CD14-positive monocyte (primary cell): ENCODE measurements around the gene DPPA4. TPM values are rescaled to one million over a fixed set of nuclear protein-coding genes. Genes with fewer than 3 reads are reported as not detected.

Experiments
- DNase-seq, 3 donors: peaks; one replicate each; pipeline ENCODE4 v3.0.0-alpha.2; 2011 to 2022
- H2AFZ ChIP-seq: 2 replicates; pipeline ENCODE4 v1.6.0; 2012; ENCODE audit warnings: mild to moderate bottlenecking, low read depth, low read length, inconsistent platforms; ENCODE audit not compliant: insufficient read depth, poor library complexity, severe bottlenecking
- H3K27ac ChIP-seq, 2 donors: 1 replicate in 1 of 2; 2 replicates in 1 of 2; pipeline ENCODE4 v1.5.1; 2012 to 2013; ENCODE audit warnings: low read length in 2 of 2, control low read depth in 1 of 2, inconsistent platforms in 1 of 2, low read depth in 1 of 2, mild to moderate bottlenecking in 1 of 2
- H3K27me3 ChIP-seq, 2 donors: one replicate each; pipeline versions ENCODE4 v1.6.0 to v1.6.1; 2011 to 2013; ENCODE audit warnings: low read length in 2 of 2; ENCODE audit not compliant: control insufficient read depth in 2 of 2, insufficient read depth in 2 of 2
- H3K36me3 ChIP-seq, 2 donors: replicated peaks in 1 of 2; 1 replicate in 1 of 2; 2 replicates in 1 of 2; pipeline versions ENCODE4 v1.5.1 to v1.6.1; 2012 to 2013; ENCODE audit warnings: low read length in 2 of 2, control low read depth in 1 of 2, inconsistent platforms in 1 of 2, mild to moderate bottlenecking in 1 of 2; ENCODE audit not compliant: insufficient read depth in 2 of 2, control insufficient read depth in 1 of 2
- H3K4me1 ChIP-seq, 2 donors: 1 replicate in 1 of 2; 2 replicates in 1 of 2; pipeline versions ENCODE4 v1.5.1 to v1.6.1; 2012 to 2013; ENCODE audit warnings: low read length in 2 of 2, control low read depth in 1 of 2, inconsistent platforms in 1 of 2, mild to moderate bottlenecking in 1 of 2, moderate library complexity in 1 of 2; ENCODE audit not compliant: insufficient read depth in 2 of 2, control insufficient read depth in 1 of 2
- H3K4me2 ChIP-seq: replicated peaks from 2 replicates; pipeline ENCODE3; 2012; ENCODE audit warnings: low read length, moderate library complexity, mild to moderate bottlenecking; ENCODE audit not compliant: poor library complexity, severe bottlenecking; ENCODE audit errors: extremely low read depth
- H3K4me3 ChIP-seq, 3 experiments: fragments of 200-600 bp in 1 of 3; sonication (generic) in 1 of 3; replicated peaks in 1 of 3; 1 replicate in 2 of 3; 2 replicates in 1 of 3; pipeline ENCODE4 v1.5.1; 2011 to 2013; ENCODE audit warnings: low read length in 3 of 3, mild to moderate bottlenecking in 3 of 3, control low read depth in 2 of 3, low read depth in 2 of 3, inconsistent platforms in 1 of 3, moderate library complexity in 1 of 3
- H3K79me2 ChIP-seq: 2 replicates; pipeline ENCODE4 v1.6.0; 2012; ENCODE audit warnings: mild to moderate bottlenecking, control low read depth, inconsistent platforms, low read length, moderate library complexity; ENCODE audit not compliant: insufficient read depth
- H3K9ac ChIP-seq: 2 replicates; pipeline ENCODE4 v1.6.0; 2017; ENCODE audit warnings: low read length, mild to moderate bottlenecking; ENCODE audit not compliant: insufficient read depth, poor library complexity, severe bottlenecking
- H3K9me3 ChIP-seq, 2 donors: replicated peaks in 1 of 2; 1 replicate in 1 of 2; 2 replicates in 1 of 2; pipeline versions ENCODE4 v1.5.1 to v1.6.1; 2012 to 2013; ENCODE audit warnings: low read length in 2 of 2, control low read depth in 1 of 2; ENCODE audit not compliant: control insufficient read depth in 1 of 2, insufficient read depth in 1 of 2
- H4K20me1 ChIP-seq: 2 replicates; pipeline ENCODE4 v1.6.0; 2012; ENCODE audit warnings: mild to moderate bottlenecking, low read length, control low read depth, moderate library complexity; ENCODE audit not compliant: insufficient read depth
- H3K27ac Mint-ChIP-seq, 7 donors: one replicate each; pipeline ENCODE4 v1.8.0; 2020; ENCODE audit warnings: mild to moderate bottlenecking in 7 of 7, mixed read lengths in 7 of 7, moderate library complexity in 6 of 7, inconsistent platforms in 2 of 7
- H3K27me3 Mint-ChIP-seq, 3 donors: one replicate each; pipeline ENCODE4 v1.8.0; 2021 to 2022; ENCODE audit warnings: low read depth in 3 of 3, mild to moderate bottlenecking in 3 of 3, mixed read lengths in 3 of 3, moderate library complexity in 3 of 3, inconsistent platforms in 1 of 3
- H3K36me3 Mint-ChIP-seq, 2 donors: one replicate each; pipeline ENCODE4 v1.8.0; 2020; ENCODE audit warnings: mixed read lengths in 2 of 2, inconsistent platforms in 1 of 2, mild to moderate bottlenecking in 1 of 2
- H3K4me1 Mint-ChIP-seq: one replicate; pipeline ENCODE4 v1.8.0; 2020; ENCODE audit warnings: mild to moderate bottlenecking, mixed read lengths
- H3K4me3 Mint-ChIP-seq, 2 donors: one replicate each; pipeline ENCODE4 v1.8.0; 2020; ENCODE audit warnings: mild to moderate bottlenecking in 2 of 2, mixed read lengths in 2 of 2, moderate library complexity in 1 of 2
- H3K9me3 Mint-ChIP-seq, 7 donors: one replicate each; pipeline ENCODE4 v1.8.0; 2020 to 2022; ENCODE audit warnings: mixed read lengths in 7 of 7, mild to moderate bottlenecking in 6 of 7, moderate library complexity in 6 of 7, inconsistent platforms in 2 of 7
- WGBS: methylation state at CpG from one replicate; pipeline ENCODE4 v1.1.5; 2013; ENCODE audit warnings: missing lambda C conversion rate; ENCODE audit not compliant: insufficient coverage; 5-methylcytosine and 5-hydroxymethylcytosine counted together
- intact Hi-C, 2 donors: fragments of 100-400 bp; cut with micrococcal nuclease; formaldehyde crosslinking; loops; one replicate each; pipeline versions ENCODE4 v1.15.0 to v1.15.1; 2023
- polyA plus RNA-seq, 3 donors: library from polyadenylated mRNA; depleted of rRNA in 1 of 3; unstranded in 2 of 3; stranded (reverse) in 1 of 3; fragments of 300-500 nt in 2 of 3; fragments of >200 nt in 1 of 3; fragmentation: Illumina TruSeq in 2 of 3; gene quantifications; 1 replicate in 2 of 3; 2 replicates in 1 of 3; pipeline ENCODE4 v1.2.3, GENCODE V29; 2012 to 2021
- TF ChIP-seq, protein P1 (sequence below): fragments of 200-600 bp; IDR thresholded peaks from one replicate; pipeline ENCODE4 v1.8.0; 2022; ENCODE audit warnings: antibody characterized with exemption, mild to moderate bottlenecking

The DPPA4 gene
- polyA plus RNA-seq, 3 donors: 0.07 TPM; not detected in 2

DNA sequence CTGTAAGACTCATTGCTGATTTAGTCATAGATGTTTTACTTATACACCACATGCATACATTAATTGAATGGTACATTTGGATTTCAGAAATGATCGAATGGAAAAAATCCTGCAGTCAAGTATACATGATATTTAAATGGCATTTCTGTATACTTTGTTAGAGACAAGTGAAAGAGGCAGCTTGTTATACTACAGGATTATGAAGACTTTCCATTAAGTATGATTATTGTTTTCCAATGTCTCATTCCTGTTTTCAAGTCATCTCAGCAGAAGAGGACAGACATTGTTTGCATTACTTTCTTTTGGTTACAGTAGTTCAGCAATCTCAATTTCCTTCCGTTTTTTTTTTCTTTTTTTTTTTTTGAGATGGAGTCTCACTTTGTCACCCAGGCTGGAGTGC, 36.6 kb upstream of the DPPA4 start:
- Histone ChIP-seq H3K4me1 (no peaks in the 10 kb centered on the region), H3K9ac (no peak overlapping the region), H3K27ac (no peak overlapping the region), H3K4me2 (no peak overlapping the region), H4K20me1 (no peaks in the 10 kb centered on the region), H3K27me3 (no peaks in the 10 kb centered on the region), H3K9me3 (no peaks in the 10 kb centered on the region), H3K36me3 (no peaks in the 10 kb centered on the region), H3K4me3 (no peak overlapping the region), H3K79me2 (no peaks in the 10 kb centered on the region), H2AFZ (no peak overlapping the region)
- WGBS: no CpG with 5 or more reads among the region's 2 CpGs
- no peaks in the 10 kb centered on the region for H3K36me3 Mint-ChIP-seq
- peaks cover 0 to 1% (median 0%) of the 10 kb centered on the region in 3 donors for H3K27me3 Mint-ChIP-seq
- H3K9me3 Mint-ChIP-seq: peaks cover 0 to 7% (median 2%) of the 10 kb centered on the region in 7 donors
- intact Hi-C loops: no loop called here
- no peak for DNase-seq
- no peak overlapping the region for H3K27ac Mint-ChIP-seq
- TF ChIP-seq, protein P1, sequence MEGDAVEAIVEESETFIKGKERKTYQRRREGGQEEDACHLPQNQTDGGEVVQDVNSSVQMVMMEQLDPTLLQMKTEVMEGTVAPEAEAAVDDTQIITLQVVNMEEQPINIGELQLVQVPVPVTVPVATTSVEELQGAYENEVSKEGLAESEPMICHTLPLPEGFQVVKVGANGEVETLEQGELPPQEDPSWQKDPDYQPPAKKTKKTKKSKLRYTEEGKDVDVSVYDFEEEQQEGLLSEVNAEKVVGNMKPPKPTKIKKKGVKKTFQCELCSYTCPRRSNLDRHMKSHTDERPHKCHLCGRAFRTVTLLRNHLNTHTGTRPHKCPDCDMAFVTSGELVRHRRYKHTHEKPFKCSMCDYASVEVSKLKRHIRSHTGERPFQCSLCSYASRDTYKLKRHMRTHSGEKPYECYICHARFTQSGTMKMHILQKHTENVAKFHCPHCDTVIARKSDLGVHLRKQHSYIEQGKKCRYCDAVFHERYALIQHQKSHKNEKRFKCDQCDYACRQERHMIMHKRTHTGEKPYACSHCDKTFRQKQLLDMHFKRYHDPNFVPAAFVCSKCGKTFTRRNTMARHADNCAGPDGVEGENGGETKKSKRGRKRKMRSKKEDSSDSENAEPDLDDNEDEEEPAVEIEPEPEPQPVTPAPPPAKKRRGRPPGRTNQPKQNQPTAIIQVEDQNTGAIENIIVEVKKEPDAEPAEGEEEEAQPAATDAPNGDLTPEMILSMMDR: no peak
- H3K4me1 Mint-ChIP-seq: no peaks in the 10 kb centered on the region
- H3K4me3 Mint-ChIP-seq: no peak overlapping the region

DNA sequence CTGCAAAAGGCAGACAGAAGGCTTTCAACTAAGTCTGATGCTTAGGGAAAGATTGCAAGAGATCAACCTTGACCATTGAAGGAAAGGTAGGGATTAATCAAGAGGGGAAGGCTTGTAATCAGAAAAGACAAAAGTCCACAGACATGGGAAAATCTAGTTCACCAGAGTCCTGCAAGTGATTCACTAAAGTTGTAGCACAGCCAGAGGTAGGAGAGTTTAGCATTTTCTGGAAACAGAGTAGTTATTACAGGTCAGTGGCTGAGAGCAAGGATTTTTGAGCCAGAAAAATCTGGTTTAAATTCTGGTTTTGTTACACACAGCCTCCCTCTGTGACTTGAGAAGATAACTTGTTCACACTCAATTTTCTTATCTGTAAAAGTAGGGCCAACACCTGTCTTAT, 35.3 kb upstream of the DPPA4 start:
- TF ChIP-seq, protein P1: no peak
- H3K27ac Mint-ChIP-seq: no peak overlapping the region
- no peaks in the 10 kb centered on the region for H3K36me3 Mint-ChIP-seq

More for the DNA sequence above, 35.3 kb upstream of the DPPA4 start:
- Histone ChIP-seq H3K4me1 (no peaks in the 10 kb centered on the region), H3K9ac (no peak overlapping the region), H3K79me2 (no peaks in the 10 kb centered on the region), H3K27me3 (no peaks in the 10 kb centered on the region), H3K9me3 (no peaks in the 10 kb centered on the region), H3K4me2 (no peak overlapping the region), H2AFZ (no peak overlapping the region), H3K36me3 (no peaks in the 10 kb centered on the region), H3K4me3 (no peak overlapping the region), H3K27ac (no peak overlapping the region), H4K20me1 (no peaks in the 10 kb centered on the region)
- Mint-ChIP-seq H3K27me3 (peaks cover 0 to 1% (median 0%) of the 10 kb centered on the region in 3 donors), H3K4me1 (no peaks in the 10 kb centered on the region), H3K4me3 (no peak overlapping the region), H3K9me3 (peaks cover 0 to 5% (median 2%) of the 10 kb centered on the region in 7 donors)
- intact Hi-C loops: no loop called here
- no peak for DNase-seq
